Heart left ventricle (tissue), 16 donors: Measurements from ENCODE around the gene KRTAP4-6. TPM values are rescaled to one million over a fixed set of nuclear protein-coding genes. Genes with fewer than 3 reads are reported as not detected.
"Not testable (repeated sequence)": the region's sequence is repeated elsewhere in the genome, so short reads cannot be mapped to it uniquely, and the experiment has no call there.

Experiments used
- ATAC-seq, 4 donors: fragments of 200-7000 bp; cut with Tn5 transposase; one replicate each; pipeline ENCODE4 v1.9.1; 2020 to 2022; ENCODE audit warnings: moderate library complexity in 4 of 4, mild to moderate bottlenecking in 3 of 4, moderate number of reproducible peaks in 1 of 4
- DNase-seq, 5 donors: peaks; one replicate each; pipeline ENCODE4 v3.0.0-alpha.2; 2020
- H3K27ac ChIP-seq, 12 donors: fragments of 200-600 bp; sonication (generic) in 4 of 12; one replicate each; pipeline versions ENCODE4 v1.5.0 to v1.8.0; 2016 to 2022; ENCODE audit warnings: mild to moderate bottlenecking in 2 of 12
- H3K27me3 ChIP-seq, 9 donors: fragments of 200-600 bp; sonication (generic) in 2 of 9; one replicate each; pipeline versions ENCODE4 v1.5.1 to v1.8.0; 2016 to 2022; ENCODE audit warnings: mild to moderate bottlenecking in 3 of 9
- H3K36me3 ChIP-seq, 9 donors: fragments of 200-600 bp; sonication (generic) in 2 of 9; one replicate each; pipeline versions ENCODE4 v1.5.0 to v1.8.0; 2018 to 2022; ENCODE audit warnings: mild to moderate bottlenecking in 2 of 9
- H3K4me1 ChIP-seq, 12 donors: fragments of 200-600 bp; sonication (generic) in 4 of 12; one replicate each; pipeline versions ENCODE4 v1.5.0 to v1.8.0; 2016 to 2022; ENCODE audit warnings: mild to moderate bottlenecking in 3 of 12
- H3K4me3 ChIP-seq, 12 donors: fragments of 200-600 bp; sonication (generic) in 4 of 12; one replicate each; pipeline versions ENCODE4 v1.5.0 to v1.8.0; 2017 to 2022; ENCODE audit warnings: mild to moderate bottlenecking in 9 of 12, moderate library complexity in 4 of 12
- H3K9me3 ChIP-seq, 12 donors: fragments of 200-600 bp; sonication (generic) in 4 of 12; one replicate each; pipeline versions ENCODE4 v1.5.0 to v1.8.0; 2016 to 2022; ENCODE audit warnings: mild to moderate bottlenecking in 1 of 12
- CTCF ChIP-seq, 12 donors: fragments of 200-600 bp; sonication (generic) in 4 of 12; IDR thresholded peaks; one replicate each; pipeline versions ENCODE4 v1.5.0 to v1.8.0; 2018 to 2022; ENCODE audit warnings: antibody characterized with exemption in 12 of 12, mild to moderate bottlenecking in 5 of 12
- POLR2A ChIP-seq, 2 donors: fragments of 450-650 bp; IDR thresholded peaks; one replicate each; pipeline ENCODE4 v1.6.1; 2017; ENCODE audit warnings: antibody characterized with exemption in 2 of 2, mild to moderate bottlenecking in 2 of 2, moderate library complexity in 2 of 2
- WGBS, 4 donors: extraction: QIAGEN DNeasy Blood & Tissue Kit in 2 of 4; methylation state at CpG; one replicate each; pipeline versions ENCODE4 v1.1.5 to v1.1.7; 2013 to 2018; 5-methylcytosine and 5-hydroxymethylcytosine counted together
- intact Hi-C, 10 donors: fragments of 100-400 bp; cut with DNase I; formaldehyde crosslinking; loops; one replicate each; pipeline versions ENCODE4 v1.11.1 to v1.14.2; 2022
- polyA plus RNA-seq, 2 donors: library from polyadenylated mRNA; stranded (reverse); fragments of 200-250 nt; gene quantifications; one replicate each; pipeline ENCODE4 v1.2.3, GENCODE V29; 2013
- total RNA-seq, 9 donors: library from RNA; depleted of rRNA in 2 of 9; stranded (reverse); fragments of >200 nt in 2 of 9; fragmentation: NEBNext Ultra II Directional in 3 of 9; extraction: Animal tissue kit (Norgen Biotek cat#: 25700) in 3 of 9; gene quantifications; one replicate each; pipeline versions ENCODE4 v1.1.0 to v1.2.4, GENCODE V29; 2016 to 2023
- donor health status: ischemic (EF 13 %, LVEDD 7.1; RV severe dilation, severe dysfunction).
- donor health status: healthy with polysubstance abuse.
- donor health status: DM: no; HTN: yes; CAD: no.
- donor health status: DM: no; HTN: no; CAD: no.
- donor health status: ischemic (EF 25% LVEDD 6.9; RV normal size, moderate dysfunction).
- donor health status: ischemic (EF 25% LVEDD 5.7; RV mildly dilated, moderate dysfunction).
- donor health status: healthy.
- donor health status: DM: yes; HTN: yes; CAD: no.
- donor health status: ischemic (EF 35%, LVEDD 5.7; RV mildly dilated, moderate dysfunction).
- donor health status: nonischemic (EF 11% LVEDD 7.7; RV severe dilation, severe dysfunction).
- donor health status: DM: yes; HTN: yes; CAD: no.
- donor health status: PGD.
- donor health status: ischemic (EF 29% LVEDD 5.4; RV normal size, mild dysfunction).
- donor health status: nonischemic (EF 23%, LVEDD 6.1; RV moderate dilation, normal function).

KRTAP4-6 gene
- total and polyA plus RNA-seq, 11 donors: not detected

GRCh38 chr17:41107941-41108450 is 32.3 kb downstream of the KRTAP4-6 start:
- H3K9me3 ChIP-seq: no peaks in the 10 kb centered on the region
- no peak overlapping the region for H3K4me3 ChIP-seq
- DNase-seq (no peak), ATAC-seq (no peak)
- intact Hi-C loops: no loop called here
- WGBS, 4 donors: 60 to 73% (median 64%) methylated on average over 1 of the region's 1 CpG
- no peaks in the 10 kb centered on the region for H3K36me3 ChIP-seq
- no peaks in the 10 kb centered on the region for H3K4me1 ChIP-seq
- peaks cover 0 to 19% (median 0%) of the 10 kb centered on the region in 9 donors for H3K27me3 ChIP-seq
- H3K27ac ChIP-seq: no peak overlapping the region
- TF ChIP-seq POLR2A (IDR thresholded peaks at IDR 0.05) (no peak), CTCF (IDR thresholded peaks at IDR 0.05) (no peak)

- H3K27me3 ChIP-seq: peaks cover 0 to 19% (median 0%) of the 10 kb centered on the region in 9 donors
- whole genome bisulfite sequencing, 4 donors: 63 to 74% (median 67%) methylated on average over 5 to 10 of the region's 10 CpGs
- intact Hi-C loops, H3K4me3 ChIP-seq, DNase-seq, H3K4me1 ChIP-seq, ATAC-seq, H3K27ac ChIP-seq, H3K36me3 ChIP-seq, H3K9me3 ChIP-seq: not testable (repeated sequence)
These were observed 35.0 kb downstream of the KRTAP4-6 start, which contains the start of gene KRTAP4-9 for GRCh38 chr17:41105347-41105746. Gene KRTAP4-9, plus strand, starts transcription at chr17:41105389. Its CDS starts 0 bp downstream, at chr17:41105389.

- intact Hi-C loops, DNase-seq, H3K36me3 ChIP-seq, H3K9me3 ChIP-seq, ATAC-seq, H3K4me3 ChIP-seq, H3K27ac ChIP-seq, H3K4me1 ChIP-seq: not testable (repeated sequence)
- 73 to 80% (median 76%) methylated on average over 2 of the region's 2 CpGs for WGBS, 4 donors
- H3K27me3 ChIP-seq: peaks cover 0 to 24% (median 3%) of the 10 kb centered on the region in 9 donors
These were observed 35.8 kb downstream of the KRTAP4-6 start for GRCh38 chr17:41104386-41105038.

GRCh38 chr17:41103896-41104295 is 36.4 kb downstream of the KRTAP4-6 start:
- DNase-seq: no peak
- H3K27ac ChIP-seq: no peak overlapping the region
- H3K4me3 ChIP-seq: no peak overlapping the region
- intact Hi-C loops: no loop called here
- H3K36me3 ChIP-seq: no peaks in the 10 kb centered on the region
- no peak for TF ChIP-seq CTCF (IDR thresholded peaks at IDR 0.05)
- TF ChIP-seq POLR2A (IDR thresholded peaks at IDR 0.05): no peak
- ATAC-seq: no peak
- WGBS, 4 donors: 89 to 95% (median 93%) methylated on average over 1 of the region's 1 CpG
- H3K27me3 ChIP-seq: peaks cover 0 to 24% (median 3%) of the 10 kb centered on the region in 9 donors
- no peaks in the 10 kb centered on the region for H3K4me1 ChIP-seq
- no peaks in the 10 kb centered on the region for H3K9me3 ChIP-seq

GRCh38 chr17:41101586-41102259 is 38.6 kb downstream of the KRTAP4-6 start, which contains the start of gene KRTAP4-16:
Gene KRTAP4-16, minus strand, starts transcription at chr17:41102209. Its CDS starts 0 bp downstream, at chr17:41102209.
- TF ChIP-seq POLR2A (IDR thresholded peaks at IDR 0.05) (no peak), CTCF (IDR thresholded peaks at IDR 0.05) (no peak)
- H3K27me3 ChIP-seq: peaks cover 0 to 14% (median 3%) of the 10 kb centered on the region in 9 donors
- H3K36me3 ChIP-seq: no peaks in the 10 kb centered on the region
- WGBS, 4 donors: 37 to 44% (median 42%) methylated on average over 10 of the region's 10 CpGs
- H3K9me3 ChIP-seq: no peaks in the 10 kb centered on the region
- H3K4me3 ChIP-seq: no peak within 1 kb of the TSS
- intact Hi-C loops: no loop called here
- ATAC-seq (no peak), DNase-seq (no peak)
- H3K27ac ChIP-seq: no peak within 1 kb of the TSS
- H3K4me1 ChIP-seq: no peaks in the 10 kb centered on the region

- H3K4me3 ChIP-seq, H3K27ac ChIP-seq, H3K36me3 ChIP-seq, DNase-seq, H3K4me1 ChIP-seq, intact Hi-C loops, ATAC-seq, H3K9me3 ChIP-seq: not testable (repeated sequence)
- peaks cover 0 to 11% (median 3%) of the 10 kb centered on the region in 9 donors for H3K27me3 ChIP-seq
- WGBS, 4 donors: 50 to 61% (median 56%) methylated on average over 7 of the region's 7 CpGs
These were observed 40.5 kb downstream of the KRTAP4-6 start for GRCh38 chr17:41099682-41100480.
